GM11168 (cell line): ENCODE data around the gene AAK1.

Source experiments
- in situ Hi-C: fragments of 300-500 bp; cut with MboI; formaldehyde crosslinking; loops from one replicate; pipeline ENCODE4 v1.12.0; 2022; ENCODE audit warnings: low sequenced_read_pairs; ENCODE audit not compliant: unreplicated experiment

AAK1 gene

DNA sequence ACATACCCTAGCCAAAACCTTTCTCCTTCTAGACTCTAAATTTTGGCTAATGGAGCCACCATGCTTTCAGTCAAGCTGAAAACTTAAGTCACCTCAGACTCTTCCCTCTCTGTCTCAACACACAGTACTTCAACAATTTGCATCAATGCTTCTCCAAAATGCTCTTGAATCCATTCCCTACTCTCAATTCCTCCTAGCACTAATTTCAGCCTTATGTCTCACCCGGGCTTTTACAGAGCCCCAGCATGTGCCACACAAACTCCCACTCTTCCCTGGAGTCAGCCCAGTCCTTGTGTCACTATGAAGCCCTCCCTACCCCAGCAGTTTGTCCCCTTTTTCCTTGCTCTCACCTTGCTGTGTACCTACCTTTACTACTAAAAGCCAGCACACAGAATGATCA is 38.7 kb downstream of the AAK1 start:
- in situ Hi-C loops = no loop called here

DNA sequence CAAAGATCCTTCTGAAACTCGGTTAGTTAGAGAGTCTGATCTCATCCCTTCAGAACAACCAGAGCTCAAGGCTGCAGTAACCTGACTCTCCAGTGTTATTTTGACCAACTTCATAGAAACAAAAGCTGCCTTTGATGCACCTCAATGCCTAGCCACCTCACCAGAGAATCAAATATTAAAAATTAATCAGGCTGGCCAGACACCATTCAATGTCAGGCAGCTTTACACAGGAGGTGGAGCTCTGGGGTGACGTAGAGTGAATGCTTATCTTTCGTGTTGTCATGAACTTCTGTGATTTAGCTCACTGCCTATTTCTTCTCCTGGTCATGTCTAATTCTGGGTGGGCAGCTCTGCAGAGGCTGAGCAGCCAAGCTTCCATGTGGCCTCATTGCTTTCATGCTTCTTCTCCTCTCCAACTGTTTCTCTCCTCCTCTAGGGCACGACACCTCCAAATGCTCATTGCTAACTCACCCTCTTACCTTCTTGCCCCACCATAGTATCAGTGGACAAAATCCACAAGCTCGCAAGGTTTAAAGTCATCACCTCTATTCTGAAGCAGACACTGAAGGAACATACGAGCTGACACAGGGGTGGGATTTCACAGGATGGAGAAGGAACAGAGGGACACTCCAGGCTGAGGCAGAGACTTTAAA is 39.4 kb downstream of the AAK1 start:
- in situ Hi-C loops = no loop called here

DNA sequence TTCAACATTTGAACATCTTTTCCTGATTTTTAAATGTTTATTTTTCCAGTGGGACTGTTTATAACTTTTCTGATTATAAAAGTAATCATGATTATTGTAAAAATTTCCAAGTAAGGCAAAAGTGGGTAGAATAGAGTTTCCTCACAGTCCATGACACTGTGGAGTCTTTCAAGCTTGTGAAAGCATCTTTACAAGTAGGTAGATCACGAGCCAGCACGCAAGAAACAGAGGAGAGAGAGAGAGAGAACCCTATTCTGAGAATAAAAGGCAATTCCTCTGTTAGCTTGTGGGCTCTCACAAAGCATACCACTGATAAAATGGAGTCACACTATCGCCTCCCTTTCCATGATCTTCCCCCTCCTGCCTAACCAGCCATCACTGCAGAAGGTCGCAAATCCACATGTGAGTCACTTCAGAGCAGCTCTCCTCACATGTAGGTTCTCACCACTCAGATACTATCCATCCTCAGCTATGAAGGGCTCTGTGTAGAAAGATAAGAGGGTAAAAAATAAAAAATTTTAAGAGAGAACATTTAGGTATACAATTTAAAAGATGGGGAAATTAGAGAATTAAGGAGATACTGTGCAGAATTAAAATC is 40.3 kb downstream of the AAK1 start:
- in situ Hi-C loops = no loop called here

DNA sequence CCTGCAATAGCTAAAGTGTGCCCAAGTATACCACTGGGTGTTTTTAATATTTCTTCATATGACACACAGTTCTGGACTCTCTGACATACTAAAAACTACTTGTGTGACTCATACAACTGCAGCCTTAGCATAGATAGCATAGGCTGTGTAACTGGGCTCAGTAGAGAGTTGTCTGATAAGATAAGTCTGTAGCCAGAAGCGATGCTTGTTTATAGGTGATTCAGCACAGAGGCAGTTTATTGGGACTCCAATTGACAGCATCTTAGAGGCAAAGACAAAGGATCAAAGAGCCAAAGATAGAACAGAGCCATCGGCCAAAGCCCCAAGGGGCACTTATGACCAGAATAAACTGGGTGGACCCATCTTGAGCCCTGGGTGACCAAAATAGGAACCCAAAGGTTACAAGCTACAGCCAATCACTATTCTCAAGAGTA is 42.3 kb downstream of the AAK1 start:
- in situ Hi-C loops = no loop called here

DNA sequence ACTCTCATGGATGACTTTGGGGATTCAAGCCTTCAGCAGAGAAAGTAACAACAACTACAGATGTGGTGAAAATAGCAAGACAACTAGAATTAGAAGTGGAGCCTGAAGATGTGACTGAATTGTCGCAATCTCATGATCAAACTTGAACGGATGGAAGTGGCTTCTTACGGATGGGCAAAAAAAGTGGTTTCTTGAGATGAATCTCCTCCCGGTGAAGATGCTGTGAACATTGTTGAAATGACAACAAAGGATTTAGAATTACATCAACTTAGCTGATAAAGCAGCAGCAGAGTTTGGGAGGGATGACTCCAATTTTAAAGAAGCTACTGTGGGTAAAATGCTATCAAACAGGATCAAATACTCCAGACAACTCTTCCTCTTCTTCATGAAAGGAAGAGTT is 43.1 kb downstream of the AAK1 start:
- in situ Hi-C loops = no loop called here

DNA sequence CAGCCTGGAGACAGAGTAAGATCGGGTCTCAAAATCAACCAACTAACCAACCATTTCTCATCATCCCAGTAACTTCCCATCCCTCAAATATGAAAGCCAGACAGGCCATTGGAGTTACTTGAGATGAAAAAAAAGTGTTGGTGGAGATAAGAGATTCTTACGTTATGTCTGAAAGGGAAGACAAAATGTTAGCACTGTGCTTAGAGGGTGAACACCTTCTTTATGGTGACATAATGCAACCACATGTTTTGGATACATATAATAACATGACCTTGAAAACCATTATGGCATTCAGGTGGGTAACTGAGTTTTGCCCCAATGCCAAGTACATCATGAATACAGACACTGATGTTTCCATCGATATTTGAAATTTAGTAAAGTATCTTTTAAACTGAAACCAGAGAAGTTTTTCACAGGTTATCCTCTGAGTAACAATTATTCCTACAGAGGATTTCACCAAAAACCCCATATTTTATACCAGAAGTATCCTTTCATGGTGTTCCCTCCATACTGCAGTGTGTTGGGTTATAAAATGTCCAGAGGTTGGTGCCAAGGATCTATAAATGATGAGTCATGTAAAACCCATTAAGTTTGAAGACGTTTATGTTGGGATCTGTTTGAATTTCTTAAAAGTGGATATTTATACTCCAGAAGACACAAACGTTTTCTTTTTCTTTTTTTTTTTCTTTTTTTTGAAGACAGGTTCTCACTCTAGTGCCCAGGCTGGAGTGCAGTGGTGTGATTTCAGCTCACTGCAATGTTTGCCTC is 45.5 kb downstream of the AAK1 start:
- in situ Hi-C loops = loop anchor here (5.0 kb wide), 1 partner anchor 44 kb away; the partner anchor contains the start of gene AAK1

DNA sequence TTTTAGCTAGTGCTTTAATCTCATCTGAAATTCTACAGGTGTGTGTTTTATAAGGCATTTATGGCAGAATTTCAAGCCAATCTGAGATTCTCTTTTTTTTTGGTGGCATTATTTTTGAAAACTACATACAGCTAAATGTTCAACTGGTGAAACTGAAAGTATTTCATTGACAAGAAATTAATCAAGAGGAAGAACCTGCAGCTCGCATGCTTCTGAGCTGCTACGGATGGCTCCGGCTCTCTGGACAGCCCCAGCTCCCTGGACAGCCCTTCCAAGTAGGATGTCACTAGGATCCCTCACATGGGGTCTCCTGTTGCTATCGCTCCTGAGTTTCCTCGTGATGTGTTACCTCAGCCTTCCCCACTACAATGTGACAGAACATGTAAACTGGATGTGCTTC is 46.4 kb downstream of the AAK1 start:
- in situ Hi-C loops = loop anchor here (5.0 kb wide), 1 partner anchor 45 kb away; the partner anchor contains the start of gene AAK1

DNA sequence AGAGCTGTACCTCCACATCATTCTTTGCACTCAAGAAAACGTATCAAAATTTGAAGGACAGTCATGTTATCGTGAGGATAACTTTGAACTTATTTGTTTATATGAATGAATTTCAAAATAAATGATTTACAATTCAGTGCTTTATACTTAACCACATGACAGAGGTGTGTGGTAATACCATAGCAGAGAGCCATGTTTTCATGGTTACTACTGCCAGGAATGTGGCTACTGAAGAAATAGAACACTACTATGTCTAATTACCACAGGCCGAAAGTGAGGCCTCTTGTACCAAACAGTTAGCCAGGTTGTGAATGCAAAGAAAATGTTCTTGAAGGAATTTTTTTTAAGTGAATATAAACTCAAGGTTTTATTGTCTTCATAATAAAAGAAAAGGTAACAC is 49.2 kb downstream of the AAK1 start:
- in situ Hi-C loops = no loop called here

DNA sequence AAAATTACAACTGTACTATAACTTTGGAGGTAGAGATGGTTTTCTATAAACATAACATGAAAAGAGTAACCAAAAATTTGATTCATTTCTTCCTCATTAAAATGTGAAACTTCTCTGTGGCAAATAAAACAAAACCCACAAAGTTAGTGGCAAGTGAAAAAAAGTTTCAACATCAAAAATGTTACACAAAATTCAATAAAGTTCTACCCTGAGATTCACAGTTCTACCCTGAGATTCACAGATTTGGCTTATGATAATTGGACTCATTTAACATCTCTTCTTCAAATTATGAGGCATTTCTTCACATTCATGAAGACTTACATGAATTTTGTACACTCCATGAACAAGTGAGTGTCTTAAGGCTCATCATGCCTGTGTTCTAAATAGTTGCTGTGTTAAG is 51.0 kb downstream of the AAK1 start:
- in situ Hi-C loops = no loop called here

DNA sequence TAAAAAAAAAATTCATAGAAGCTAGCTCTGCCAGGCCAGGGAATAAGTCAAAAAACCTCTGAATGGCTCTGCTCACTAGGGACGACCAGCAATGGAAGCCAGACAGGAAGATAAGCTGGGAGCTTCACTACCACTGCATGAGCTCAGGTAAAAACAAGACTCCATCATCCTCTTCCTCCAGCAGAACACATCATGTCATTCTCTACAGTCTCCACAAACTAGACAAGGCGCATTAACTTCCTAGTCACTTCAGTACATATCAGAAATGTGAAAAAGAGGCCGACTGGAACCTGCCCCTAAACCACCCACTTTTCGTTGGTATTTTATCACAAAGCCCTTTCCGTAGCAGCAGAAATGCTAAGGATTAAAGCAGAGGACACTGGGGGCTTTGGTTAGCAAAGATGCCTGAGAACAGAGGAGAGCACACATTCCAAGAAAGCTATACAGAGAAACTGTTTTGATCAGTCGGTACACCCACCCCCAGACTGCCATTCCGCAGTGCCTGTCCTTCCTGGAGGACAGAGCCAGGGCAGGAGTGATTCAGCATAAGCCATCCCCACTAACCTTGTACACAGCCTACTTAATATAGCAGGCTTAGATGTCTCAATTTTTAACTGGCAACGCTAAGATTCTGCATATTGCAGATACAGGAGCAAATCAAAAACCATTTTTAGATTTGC is 53.4 kb downstream of the AAK1 start:
- in situ Hi-C loops = no loop called here

DNA sequence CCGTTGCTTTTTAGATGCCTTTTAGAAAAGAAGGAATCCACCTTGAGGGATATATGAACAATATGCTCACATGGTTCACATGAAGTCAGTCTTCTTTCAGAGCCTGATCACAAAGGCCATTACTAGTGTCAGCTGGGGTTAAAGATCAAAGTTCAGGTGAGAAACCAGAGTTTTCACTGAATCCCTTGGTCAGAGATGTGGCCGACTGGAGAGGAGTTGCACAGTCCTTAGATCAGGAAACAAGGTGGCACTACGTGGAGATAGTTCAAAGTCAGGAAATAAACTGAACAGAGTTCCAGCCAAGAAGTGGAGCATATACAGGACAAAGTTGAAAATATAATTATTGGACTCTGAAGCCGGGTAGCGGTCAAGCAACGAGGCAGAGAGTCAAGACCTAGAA is 54.6 kb downstream of the AAK1 start:
- in situ Hi-C loops = no loop called here

DNA sequence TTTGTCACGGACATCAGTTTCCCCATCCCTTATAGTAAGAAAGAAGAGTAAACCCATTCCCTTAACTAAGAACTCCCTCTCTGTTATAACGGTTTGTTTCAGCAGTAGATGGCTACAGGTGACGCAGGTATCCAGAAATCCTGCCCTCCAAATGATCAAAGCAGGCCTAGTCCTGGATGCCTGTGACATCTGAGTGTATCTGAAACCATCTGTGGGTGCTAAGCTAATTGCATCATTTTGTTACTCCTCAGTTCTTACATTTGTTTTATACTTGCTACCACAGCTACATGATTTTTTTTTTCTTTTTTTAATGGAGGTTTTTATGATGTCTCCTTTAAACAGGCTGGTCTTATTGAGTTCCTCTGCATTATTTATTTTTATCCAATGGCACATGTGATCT is 55.1 kb downstream of the AAK1 start:
- in situ Hi-C loops = no loop called here

DNA sequence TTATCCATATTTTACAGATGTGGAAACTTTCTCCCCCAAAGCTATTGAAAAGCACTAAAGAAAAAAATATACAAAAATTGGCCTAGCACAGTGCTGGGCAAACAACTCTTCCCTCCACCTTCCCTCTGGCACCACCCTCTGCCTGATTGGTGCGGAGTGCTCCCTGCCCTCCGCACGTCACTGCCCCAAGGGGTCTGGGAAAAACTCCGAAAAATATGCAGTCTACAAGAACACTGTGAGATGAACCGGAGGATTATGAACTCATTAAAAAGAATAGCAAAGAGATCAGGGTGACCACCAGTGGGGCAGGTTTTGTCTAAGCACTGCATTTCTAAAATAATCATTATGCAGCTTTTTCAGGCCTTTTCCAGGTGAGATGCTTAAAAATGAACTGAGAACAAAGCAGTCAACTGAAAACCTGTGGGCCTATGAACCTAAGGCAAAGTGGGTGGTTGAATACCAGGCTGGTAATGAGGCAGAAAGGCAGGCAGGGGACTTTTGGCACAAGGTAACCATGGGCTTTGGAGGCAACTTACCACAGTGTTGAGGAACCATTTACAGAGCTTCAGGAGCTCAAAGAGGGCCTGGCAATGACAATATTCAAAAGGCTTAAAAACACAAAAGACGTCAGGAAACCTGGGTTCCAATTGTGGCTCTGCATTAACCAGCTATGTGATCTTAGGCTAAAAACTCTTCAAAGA is 57.5 kb downstream of the AAK1 start:
- in situ Hi-C loops = no loop called here

DNA sequence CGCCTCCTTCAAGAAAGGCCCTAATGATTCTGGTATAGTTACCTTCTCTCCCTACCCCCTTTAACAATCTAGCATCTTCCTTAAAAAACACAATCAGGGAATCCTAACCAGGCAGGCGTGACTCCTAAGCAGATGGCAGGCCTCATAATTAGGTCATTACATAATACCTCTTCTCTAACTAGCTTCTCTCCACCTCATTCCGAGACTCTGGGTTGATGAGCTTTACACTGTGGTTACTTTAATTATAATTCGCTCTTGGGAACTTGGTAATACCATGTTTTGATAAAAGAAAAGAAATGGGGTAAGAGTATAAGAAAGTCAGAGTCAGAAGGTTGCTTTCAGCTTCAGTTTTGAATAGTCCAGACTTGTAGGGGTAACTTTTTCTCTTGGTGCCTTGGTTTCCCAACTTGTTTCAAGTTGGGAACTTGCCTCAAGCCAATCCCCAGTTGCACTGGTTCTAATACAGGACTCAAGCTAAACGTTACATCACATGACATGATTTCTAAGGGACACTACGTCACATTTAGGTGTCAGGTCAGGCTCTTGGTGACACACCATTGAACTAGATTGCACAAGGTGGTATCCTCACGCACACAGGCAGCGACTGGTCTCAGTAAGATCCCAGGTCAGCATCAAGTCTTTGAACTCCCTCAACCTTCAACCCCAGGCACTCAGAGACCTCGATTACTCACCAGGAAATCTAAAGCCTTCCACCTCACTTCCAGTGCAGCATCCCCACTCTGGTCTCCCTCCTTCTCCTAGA is 59.2 kb downstream of the AAK1 start:
- in situ Hi-C loops = no loop called here

DNA sequence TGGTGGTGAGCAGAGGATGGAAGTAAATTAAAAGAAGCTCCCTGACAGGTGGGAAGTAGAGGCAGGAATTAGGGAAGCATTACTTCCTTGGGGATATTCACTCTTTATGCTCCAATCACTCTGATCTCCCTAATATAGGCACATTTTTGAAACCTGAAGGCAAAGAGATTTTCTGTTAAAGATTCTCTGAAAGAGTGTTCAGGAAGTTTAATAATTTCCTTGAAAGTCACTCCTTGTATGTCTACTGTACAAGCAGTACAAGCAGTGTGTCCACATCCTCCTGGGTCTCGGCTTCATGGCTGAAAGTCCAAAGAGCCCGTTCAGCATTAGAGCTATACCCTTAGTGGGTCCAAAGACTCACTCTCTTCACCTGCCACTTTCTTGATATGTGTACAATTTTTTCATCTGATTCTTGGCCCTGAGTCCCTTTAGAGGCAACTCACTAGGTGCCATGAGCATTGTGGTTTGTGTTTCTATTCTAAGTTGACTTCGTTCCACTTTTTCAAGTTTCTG is 60.2 kb downstream of the AAK1 start:
- in situ Hi-C loops = no loop called here

DNA sequence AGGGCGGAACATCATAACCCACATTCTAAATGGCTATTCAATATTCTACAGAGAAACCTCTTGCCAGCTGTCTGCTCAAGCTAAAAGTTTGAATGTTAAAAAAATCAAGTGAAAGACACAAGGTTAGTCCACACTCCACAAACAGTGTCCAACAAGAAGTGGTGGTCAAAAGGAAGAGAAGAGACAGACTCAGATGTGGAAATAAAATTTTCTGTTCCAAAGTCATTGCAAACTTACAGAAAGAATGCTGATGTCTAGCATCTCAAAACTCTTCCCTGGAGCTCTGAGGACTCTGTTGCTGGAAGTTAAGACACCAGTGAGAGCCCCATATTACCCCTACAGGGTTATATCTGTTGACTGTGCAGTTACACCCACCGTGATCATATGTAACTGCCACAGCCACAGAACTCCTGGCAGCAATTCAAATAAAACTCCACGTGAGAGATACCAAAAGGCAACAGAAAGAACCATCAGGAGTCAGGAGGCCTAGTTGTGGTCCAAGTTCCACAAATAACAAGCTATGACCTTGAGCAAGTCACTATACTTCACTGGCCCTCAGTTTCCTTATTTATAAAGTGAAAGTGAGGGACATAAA is 60.9 kb downstream of the AAK1 start:
- in situ Hi-C loops = no loop called here

DNA sequence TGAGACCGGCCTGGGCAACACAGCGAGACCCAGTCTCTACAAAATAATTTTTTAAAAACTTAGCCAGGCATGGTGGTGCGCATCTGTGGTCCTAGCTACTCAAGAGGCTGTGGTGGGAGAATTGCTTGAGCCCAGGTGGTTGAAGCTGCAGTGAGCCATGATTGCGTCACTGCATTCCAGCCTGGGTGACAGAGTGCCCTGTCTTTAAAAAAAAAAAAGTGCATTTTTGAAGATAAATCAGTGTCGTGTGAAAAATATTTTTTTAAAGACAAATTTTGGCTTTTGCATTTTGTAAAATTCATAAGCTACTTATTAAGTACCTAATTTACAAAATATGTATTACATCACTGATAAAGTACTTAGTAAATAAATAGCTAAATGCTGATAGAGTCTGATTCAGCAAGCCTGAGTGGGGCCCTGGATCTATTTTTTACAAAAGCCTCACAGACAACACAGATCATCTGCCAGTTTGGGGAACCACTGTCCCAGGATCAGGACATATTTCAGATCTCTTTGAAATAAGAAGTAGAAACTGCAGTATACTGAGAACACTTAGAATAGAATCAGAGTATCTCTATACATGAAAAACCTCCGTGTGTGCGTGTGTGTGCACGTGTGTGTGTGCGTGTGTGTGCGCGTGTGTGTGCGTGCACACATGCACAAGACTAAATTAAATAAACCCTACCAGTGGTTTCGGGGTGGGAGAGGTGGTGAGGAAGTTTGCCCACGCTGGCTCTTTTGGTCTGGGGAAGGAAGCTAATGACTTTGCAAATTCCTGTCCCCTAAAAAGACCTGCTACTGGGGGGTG is 61.6 kb downstream of the AAK1 start:
- in situ Hi-C loops = no loop called here

DNA sequence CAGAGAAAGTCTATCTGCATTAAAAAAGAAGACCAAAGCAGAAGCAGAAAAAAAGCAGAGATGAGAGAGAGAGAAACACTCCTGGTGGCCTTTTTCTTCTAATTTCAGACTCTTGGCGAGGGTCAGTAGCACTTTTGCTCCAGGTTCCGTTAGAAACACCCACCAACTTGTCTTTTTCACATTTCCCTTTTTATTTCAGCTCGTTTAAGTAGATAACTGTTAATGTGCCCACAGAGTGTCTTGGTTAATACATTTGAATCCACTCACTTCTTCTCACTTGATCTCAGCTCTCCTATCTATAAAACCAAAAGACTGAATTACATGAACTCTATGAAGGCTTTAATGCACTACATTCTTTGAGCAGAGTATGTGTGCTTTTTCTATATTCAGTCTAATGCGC is 63.1 kb downstream of the AAK1 start:
- in situ Hi-C loops = no loop called here
